ENCODE data around the gene DNAJC17. TPM values are rescaled to one million over a fixed set of nuclear protein-coding genes. Genes with fewer than 3 reads are reported as not detected.

DNAJC17 gene
- total and polyA plus RNA-seq, 4 donors = 36.5 to 76.5 (median 44.1) TPM

- WGBS, 2 donors = 92 to 95% methylated on average over 32 of the region's 32 CpGs
- peaks cover 0 to 31% (median 0%) of the 10 kb centered on the region in 5 donors for H3K4me1 ChIP-seq (ENCODE audit: control insufficient read depth in 5 of 5, insufficient read depth in 5 of 5, low read length in 5 of 5)
- peaks cover 2 to 19% (median 5%) of the 10 kb centered on the region in 4 donors for H3K36me3 ChIP-seq (ENCODE audit: control insufficient read depth in 4 of 4, insufficient read depth in 4 of 4, low read length in 4 of 4)
- no peaks in the 10 kb centered on the region for H3K27me3 ChIP-seq (ENCODE audit: control insufficient read depth in 3 of 3, insufficient read depth in 3 of 3, low read length in 2 of 3)
- DNase-seq = no peak
- H3K9ac ChIP-seq (ENCODE audit: insufficient read depth in 1 of 2, low read length in 2 of 2) = no peak overlapping the region
- ATAC-seq (ENCODE audit: insufficient read depth, low FRiP score) = no peak
- TF ChIP-seq CTCF (IDR thresholded peaks at IDR 0.05; ENCODE audit: control extremely low read depth, extremely low read depth) = no peak
- no peaks in the 10 kb centered on the region for H3K9me3 ChIP-seq (ENCODE audit: control insufficient read depth in 4 of 4, insufficient read depth in 3 of 4, low read length in 3 of 4)
- no peak overlapping the region for H3K27ac ChIP-seq (ENCODE audit: low read depth in 1 of 2, low read length in 1 of 2)
- H3K4me3 ChIP-seq = no peak overlapping the region
Measured at GRCh38 chr15:40766906-40767837, 40.1 kb downstream of the DNAJC17 start.

GRCh38 chr15:40766194-40766815 lies 41.0 kb downstream of the DNAJC17 start:
- Histone ChIP-seq H3K36me3 (ENCODE audit: control insufficient read depth in 4 of 4, insufficient read depth in 4 of 4, low read length in 4 of 4) (peaks cover 0 to 18% (median 3%) of the 10 kb centered on the region in 4 donors), H3K4me1 (ENCODE audit: control insufficient read depth in 5 of 5, insufficient read depth in 5 of 5, low read length in 5 of 5) (peaks cover 0 to 31% (median 0%) of the 10 kb centered on the region in 5 donors), H3K9ac (ENCODE audit: insufficient read depth in 1 of 2, low read length in 2 of 2) (no peak overlapping the region), H3K27me3 (ENCODE audit: control insufficient read depth in 3 of 3, insufficient read depth in 3 of 3, low read length in 2 of 3) (no peaks in the 10 kb centered on the region), H3K9me3 (ENCODE audit: control insufficient read depth in 4 of 4, insufficient read depth in 3 of 4, low read length in 3 of 4) (no peaks in the 10 kb centered on the region), H3K27ac (ENCODE audit: low read depth in 1 of 2, low read length in 1 of 2) (no peak overlapping the region), H3K4me3 (no peak overlapping the region)
- ATAC-seq (ENCODE audit: insufficient read depth, low FRiP score) (no peak), DNase-seq (no peak)
- no peak for TF ChIP-seq CTCF (IDR thresholded peaks at IDR 0.05; ENCODE audit: control extremely low read depth, extremely low read depth)
- WGBS, 2 donors = 85 to 94% methylated on average over 7 of the region's 7 CpGs

- Histone ChIP-seq H3K27me3 (ENCODE audit: control insufficient read depth in 3 of 3, insufficient read depth in 3 of 3, low read length in 2 of 3) (no peaks in the 10 kb centered on the region), H3K9ac (ENCODE audit: insufficient read depth in 1 of 2, low read length in 2 of 2) (peak overlapping the region in 1 of 2 donors; percentile 72), H3K4me1 (ENCODE audit: control insufficient read depth in 5 of 5, insufficient read depth in 5 of 5, low read length in 5 of 5) (peaks cover 0 to 31% (median 0%) of the 10 kb centered on the region in 5 donors), H3K36me3 (ENCODE audit: control insufficient read depth in 4 of 4, insufficient read depth in 4 of 4, low read length in 4 of 4) (peaks cover 0 to 14% (median under 1%) of the 10 kb centered on the region in 4 donors), H3K27ac (ENCODE audit: low read depth in 1 of 2, low read length in 1 of 2) (peak overlapping the region in 1 of 2 donors; percentile 89), H3K9me3 (ENCODE audit: control insufficient read depth in 4 of 4, insufficient read depth in 3 of 4, low read length in 3 of 4) (no peaks in the 10 kb centered on the region), H3K4me3 (no peak overlapping the region)
- peak in 2 of 3 donors; percentile 31 to 58 for DNase-seq
- no peak for ATAC-seq (ENCODE audit: insufficient read depth, low FRiP score)
- 22 to 30% methylated on average over 8 of the region's 8 CpGs for WGBS, 2 donors
- no peak for TF ChIP-seq CTCF (IDR thresholded peaks at IDR 0.05; ENCODE audit: control extremely low read depth, extremely low read depth)
Measured at GRCh38 chr15:40764629-40765103, 42.6 kb downstream of the DNAJC17 start.
